Activated CD8-positive, alpha-beta T cell treated with anti-CD3 and anti-CD28 coated beads for 36 hours (primary cell): ENCODE data around the gene ELFN2. TPM values are rescaled to one million over a fixed set of nuclear protein-coding genes. Genes with fewer than 3 reads are reported as not detected.
"Not testable (repeated sequence)": the region's sequence is repeated elsewhere in the genome, so short reads cannot be mapped to it uniquely, and the experiment has no call there.

Experiments
- ATAC-seq: fragments of 200-7000 bp; cut with Tn5 transposase; one replicate; pipeline ENCODE4 v1.10.0; 2021; ENCODE audit warnings: mild to moderate bottlenecking, moderate library complexity
- CTCF ChIA-PET: fragments of 350-600 bp; sonication (Branson Sonifier 250); formaldehyde crosslinking; loops from one replicate; lab custom pipeline; 2021; ENCODE audit warnings: antibody characterized with exemption; lab: Charles Lee
- POLR2A ChIA-PET: fragments of 350-600 bp; sonication (Branson Sonifier 250); formaldehyde crosslinking; loops from one replicate; lab custom pipeline; 2021; ENCODE audit warnings: antibody characterized with exemption; lab: Charles Lee
- DNase-seq: peaks from one replicate; pipeline ENCODE4 v3.0.0-alpha.2; 2020
- H3K27ac Mint-ChIP-seq: one replicate; pipeline ENCODE4 v1.8.0; 2021; ENCODE audit warnings: mild to moderate bottlenecking, mixed read lengths
- H3K27me3 Mint-ChIP-seq: one replicate; pipeline ENCODE4 v1.8.0; 2021; ENCODE audit warnings: mixed read lengths
- H3K36me3 Mint-ChIP-seq: one replicate; pipeline ENCODE4 v1.8.0; 2021; ENCODE audit warnings: low read depth, mixed read lengths
- H3K4me1 Mint-ChIP-seq: one replicate; pipeline ENCODE4 v1.8.0; 2021; ENCODE audit warnings: low read depth, mixed read lengths
- H3K4me3 Mint-ChIP-seq: one replicate; pipeline ENCODE4 v1.8.0; 2021; ENCODE audit warnings: mild to moderate bottlenecking, moderate library complexity, mixed read lengths
- H3K9me3 Mint-ChIP-seq: one replicate; pipeline ENCODE4 v1.8.0; 2021; ENCODE audit warnings: mixed read lengths
- CTCF ChIP-seq: fragments of 200-600 bp; IDR thresholded peaks from one replicate; pipeline ENCODE4 v1.8.0; 2022; ENCODE audit warnings: antibody characterized with exemption, mild to moderate bottlenecking
- intact Hi-C: fragments of 100-400 bp; cut with micrococcal nuclease; formaldehyde crosslinking; loops from one replicate; pipeline ENCODE4 v1.10.0; 2022
- total RNA-seq, 2 experiments: library from RNA; stranded (reverse); gene quantifications; one replicate each; pipeline ENCODE4 v1.2.3, GENCODE V29; 2021

Gene ELFN2
- total RNA-seq, 2 experiments from 2014 or later, result 0.51 to 0.52 TPM

DNA sequence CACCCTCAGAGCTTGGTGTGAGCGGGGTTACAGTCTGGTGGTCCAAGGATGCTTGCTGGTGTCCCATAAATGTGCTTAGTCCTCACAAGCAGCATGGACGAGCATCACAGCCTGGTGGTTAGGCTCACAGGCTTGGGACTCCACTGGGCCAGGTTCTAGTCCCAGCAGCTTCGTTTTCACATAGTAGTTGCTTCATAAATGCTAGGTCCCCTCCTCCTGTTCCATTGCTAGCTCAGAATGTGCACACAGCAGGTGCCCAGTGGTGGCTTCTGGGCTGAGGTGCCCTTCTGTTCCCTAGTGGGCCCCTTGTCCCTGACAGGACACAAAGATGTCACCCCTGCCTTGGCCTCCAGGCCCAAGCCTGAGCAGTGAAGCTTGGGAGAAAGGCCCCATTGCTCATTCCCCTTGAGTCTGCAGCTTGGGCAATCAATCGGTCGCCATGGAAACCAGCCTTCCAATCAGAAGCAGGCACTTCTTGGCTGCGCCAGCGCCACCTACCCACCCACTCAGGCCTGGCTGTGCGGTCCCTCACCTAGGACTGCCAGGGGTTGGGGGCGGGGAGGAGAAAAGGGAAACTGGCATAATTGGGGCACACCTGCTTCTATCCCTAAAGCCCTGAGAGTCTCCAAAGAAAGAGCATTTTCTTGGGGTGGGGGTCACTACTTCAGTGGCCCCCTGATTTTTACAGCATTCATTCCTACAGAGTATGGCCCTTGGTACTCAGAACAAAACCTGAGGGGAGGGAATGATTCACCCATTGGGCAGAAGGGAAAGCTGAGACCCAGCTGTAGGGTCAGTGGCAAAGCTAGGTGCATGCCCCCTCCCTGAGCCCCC lies 96.9 kb downstream of the ELFN2 start:
- no peak overlapping the region for H3K27ac Mint-ChIP-seq
- peaks cover 9% of the 10 kb centered on the region for H3K4me1 Mint-ChIP-seq
- peak; percentile 76 for ATAC-seq
- DNase-seq, result peak; percentile 76
- TF ChIP-seq CTCF, result no peak
- H3K4me3 Mint-ChIP-seq, result no peak overlapping the region
- peaks cover 49% of the 10 kb centered on the region for H3K27me3 Mint-ChIP-seq
- ChIA-PET CTCF (interaction anchor here (0.9 to 1.9 kb wide), 5 partner anchors 13 to 208 kb away, joined by 3 to 9 read pairs (median 5); no protein-coding TSS in a partner anchor), POLR2A (interaction anchor here (0.6 kb wide), 1 partner anchor 19 kb away, joined by 3 read pairs; no protein-coding TSS in a partner anchor)
- intact Hi-C loops, result no loop called here
- H3K9me3 Mint-ChIP-seq, result no peaks in the 10 kb centered on the region
- H3K36me3 Mint-ChIP-seq, result no peaks in the 10 kb centered on the region

DNA sequence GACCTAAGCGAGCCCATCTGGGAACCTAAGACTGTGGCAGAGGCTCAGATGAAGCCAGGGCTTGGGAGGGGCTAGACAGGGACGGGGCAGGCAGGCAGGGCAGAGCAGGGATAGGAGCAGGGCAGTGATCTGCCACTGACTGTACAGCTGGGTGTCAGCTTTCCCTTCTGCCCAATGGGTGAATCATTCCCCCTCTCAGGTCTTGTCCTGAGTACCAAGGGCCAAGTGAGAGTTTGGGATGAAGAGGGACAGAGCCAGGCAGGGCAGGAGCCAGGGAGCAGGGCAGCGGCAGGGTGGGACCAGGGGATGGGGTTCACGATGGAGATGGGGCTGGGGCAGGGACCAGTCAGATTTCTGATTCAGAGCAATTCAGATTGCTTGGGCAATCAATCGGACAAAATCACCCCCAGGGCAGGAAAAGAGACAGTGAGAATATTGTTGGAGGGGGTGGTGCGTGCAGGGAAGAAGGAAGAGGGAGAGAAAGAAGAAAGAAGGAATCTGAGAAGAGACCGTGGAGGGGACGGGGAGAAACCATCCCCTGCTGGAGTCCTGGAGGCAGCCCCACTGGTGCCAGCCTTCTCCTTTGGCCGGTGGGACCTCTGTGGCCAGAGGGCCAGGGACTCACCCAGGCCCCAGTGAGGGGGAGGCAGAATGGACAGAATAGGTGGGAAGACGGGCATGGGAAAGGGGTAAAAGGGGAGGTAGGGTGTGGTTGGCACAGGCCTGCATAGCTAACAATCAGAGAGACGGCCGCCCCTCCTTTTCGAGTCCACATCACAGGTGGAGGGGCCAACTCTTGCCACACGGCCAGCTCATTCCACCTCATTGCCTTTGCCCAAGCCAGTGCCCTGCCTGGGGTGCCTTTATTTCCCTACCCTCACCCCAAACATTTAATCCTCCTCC lies 97.8 kb downstream of the ELFN2 start:
- peaks cover 43% of the 10 kb centered on the region for H3K27me3 Mint-ChIP-seq
- CTCF ChIA-PET, result interaction anchor here (0.9 to 1.9 kb wide), 5 partner anchors 12 to 209 kb away, joined by 3 to 9 read pairs (median 4); no protein-coding TSS in a partner anchor

GRCh38 chr22:37328538-37329237 lies 98.6 kb downstream of the ELFN2 start:
- H3K36me3 Mint-ChIP-seq, H3K27ac Mint-ChIP-seq, H3K4me3 Mint-ChIP-seq, H3K9me3 Mint-ChIP-seq, intact Hi-C loops, POLR2A ChIA-PET, ATAC-seq, DNase-seq, H3K4me1 Mint-ChIP-seq: not testable (repeated sequence)
- peaks cover 44% of the 10 kb centered on the region for H3K27me3 Mint-ChIP-seq
- CTCF ChIA-PET, result interaction anchor here (0.6 to 1.4 kb wide), 2 partner anchors 96 to 129 kb away, joined by 3 to 5 read pairs; no protein-coding TSS in a partner anchor

More for the DNA sequence above, 97.8 kb downstream of the ELFN2 start:
- ATAC-seq, result no peak
- TF ChIP-seq CTCF, result no peak
- POLR2A ChIA-PET, result interaction anchor here (0.6 kb wide), 1 partner anchor 18 kb away, joined by 3 read pairs; no protein-coding TSS in a partner anchor
- no peak for DNase-seq
- peaks cover 7% of the 10 kb centered on the region for H3K4me1 Mint-ChIP-seq
- no peak overlapping the region for H3K27ac Mint-ChIP-seq
- no peaks in the 10 kb centered on the region for H3K9me3 Mint-ChIP-seq
- H3K4me3 Mint-ChIP-seq, result no peak overlapping the region
- intact Hi-C loops, result no loop called here
- no peaks in the 10 kb centered on the region for H3K36me3 Mint-ChIP-seq

GRCh38 chr22:37328017-37328416 lies 99.3 kb downstream of the ELFN2 start:
- Mint-ChIP-seq H3K9me3 (no peaks in the 10 kb centered on the region), H3K27ac (no peak overlapping the region), H3K4me3 (no peak overlapping the region), H3K27me3 (peaks cover 44% of the 10 kb centered on the region), H3K4me1 (no peaks in the 10 kb centered on the region), H3K36me3 (no peaks in the 10 kb centered on the region)
- POLR2A ChIA-PET, result no interaction called here
- DNase-seq (no peak), ATAC-seq (no peak)
- TF ChIP-seq CTCF, result no peak
- intact Hi-C loops, result no loop called here
- CTCF ChIA-PET, result interaction anchor here (0.6 to 1.4 kb wide), 2 partner anchors 96 to 130 kb away, joined by 3 to 5 read pairs; no protein-coding TSS in a partner anchor

DNA sequence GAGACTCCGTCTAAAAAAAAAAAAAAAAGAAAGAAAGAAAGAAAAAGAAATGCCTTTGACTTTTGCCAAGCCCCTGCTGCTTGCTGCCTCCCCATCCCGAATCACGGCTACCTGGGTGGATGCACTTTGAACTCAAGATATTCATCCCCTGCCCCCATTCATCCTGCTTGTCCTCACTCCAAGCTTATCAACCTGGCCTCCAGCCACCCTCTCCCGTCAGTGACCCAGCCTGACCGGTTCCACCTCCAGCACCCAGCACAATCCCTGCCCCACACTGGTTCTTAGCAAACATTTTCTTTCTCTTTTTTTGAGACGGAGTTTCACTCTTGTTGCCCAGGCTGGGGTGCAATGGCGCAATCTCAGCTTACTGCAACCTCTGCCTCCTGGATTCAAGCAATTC lies 100.6 kb downstream of the ELFN2 start:
- Mint-ChIP-seq H3K27ac (no peak overlapping the region), H3K4me1 (no peaks in the 10 kb centered on the region), H3K27me3 (peaks cover 39% of the 10 kb centered on the region), H3K9me3 (no peaks in the 10 kb centered on the region), H3K4me3 (no peak overlapping the region), H3K36me3 (no peaks in the 10 kb centered on the region)
- CTCF ChIA-PET, result no interaction called here
- no peak for ATAC-seq
- POLR2A ChIA-PET, result interaction anchor here (0.5 kb wide), 1 partner anchor 743 kb away, joined by 3 read pairs; no protein-coding TSS in a partner anchor
- intact Hi-C loops, result no loop called here
- no peak for DNase-seq
- no peak for TF ChIP-seq CTCF
